Fibroblast of lung (primary cell): Measurements from ENCODE around the gene TUNAR.

ENCODE experiments used
- EZH2 ChIP-seq: IDR thresholded peaks from 2 replicates; pipeline ENCODE4 v1.5.1; 2012; ENCODE audit warnings: low read length, control low read depth, mild to moderate bottlenecking; ENCODE audit errors: missing control alignments
- TF ChIP-seq, protein P1 (sequence below), 2 donors: IDR thresholded peaks in 1 of 2; conservative IDR thresholded peaks in 1 of 2; 1 replicate in 1 of 2; 2 replicates in 1 of 2; pipeline ENCODE4 v1.5.1; 2011 to 2012; ENCODE audit warnings: low read length in 2 of 2, control low read depth in 1 of 2, inconsistent platforms in 1 of 2, low read depth in 1 of 2, mild to moderate bottlenecking in 1 of 2

DNA sequence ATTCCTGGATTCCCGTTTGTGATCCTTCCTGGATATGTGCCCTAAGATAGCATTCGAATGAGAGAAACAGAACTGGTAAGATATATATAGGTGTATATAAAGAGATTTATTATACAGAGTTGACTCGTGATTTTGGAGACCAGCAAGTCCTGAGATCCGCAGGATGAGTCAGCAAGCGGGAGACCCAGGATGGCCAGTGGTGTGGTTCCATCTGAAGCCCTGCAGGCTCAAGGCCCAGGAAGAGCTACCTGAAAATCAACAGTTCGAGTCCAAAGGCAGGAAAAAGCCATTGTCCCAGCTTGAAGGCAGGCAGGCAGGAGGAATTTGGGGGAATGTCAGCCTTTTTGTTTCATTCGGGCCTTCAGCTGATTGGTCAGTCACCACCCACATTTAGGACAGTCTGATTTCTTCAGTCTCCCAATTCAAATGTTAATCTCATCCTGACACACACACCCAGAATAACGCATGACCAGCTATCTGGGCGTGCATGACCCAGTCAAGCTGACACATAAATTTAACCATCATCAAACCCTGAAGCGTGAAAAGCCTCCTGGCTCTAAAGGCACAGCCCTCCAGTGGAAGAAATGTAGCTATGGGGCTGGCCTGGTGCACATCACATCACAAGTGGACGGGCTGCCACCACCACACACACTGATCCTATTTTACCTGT, 44.3 kb downstream of the TUNAR start:
- TF ChIP-seq, protein P1, sequence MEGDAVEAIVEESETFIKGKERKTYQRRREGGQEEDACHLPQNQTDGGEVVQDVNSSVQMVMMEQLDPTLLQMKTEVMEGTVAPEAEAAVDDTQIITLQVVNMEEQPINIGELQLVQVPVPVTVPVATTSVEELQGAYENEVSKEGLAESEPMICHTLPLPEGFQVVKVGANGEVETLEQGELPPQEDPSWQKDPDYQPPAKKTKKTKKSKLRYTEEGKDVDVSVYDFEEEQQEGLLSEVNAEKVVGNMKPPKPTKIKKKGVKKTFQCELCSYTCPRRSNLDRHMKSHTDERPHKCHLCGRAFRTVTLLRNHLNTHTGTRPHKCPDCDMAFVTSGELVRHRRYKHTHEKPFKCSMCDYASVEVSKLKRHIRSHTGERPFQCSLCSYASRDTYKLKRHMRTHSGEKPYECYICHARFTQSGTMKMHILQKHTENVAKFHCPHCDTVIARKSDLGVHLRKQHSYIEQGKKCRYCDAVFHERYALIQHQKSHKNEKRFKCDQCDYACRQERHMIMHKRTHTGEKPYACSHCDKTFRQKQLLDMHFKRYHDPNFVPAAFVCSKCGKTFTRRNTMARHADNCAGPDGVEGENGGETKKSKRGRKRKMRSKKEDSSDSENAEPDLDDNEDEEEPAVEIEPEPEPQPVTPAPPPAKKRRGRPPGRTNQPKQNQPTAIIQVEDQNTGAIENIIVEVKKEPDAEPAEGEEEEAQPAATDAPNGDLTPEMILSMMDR (conservative IDR thresholded peaks at IDR 0.05 in 1 of 2, IDR thresholded peaks at IDR 0.05 in 1 of 2; ENCODE audit: low read depth in 1 of 2, low read length in 2 of 2) = no peak
- no peak for TF ChIP-seq EZH2
